GM12875 (cell line): ENCODE data around the gene CTDP1.

Experiments used
- H3K4me3 ChIP-seq: one replicate; pipeline ENCODE4 v1.5.1; 2011; ENCODE audit warnings: low read depth, low read length, control low read depth
- TF ChIP-seq, protein P1 (sequence below): IDR thresholded peaks from 2 replicates; pipeline ENCODE4 v1.5.1; 2011; ENCODE audit warnings: low read depth, mild to moderate bottlenecking, control low read depth, inconsistent platforms, low read length, moderate library complexity, borderline replicate concordance; ENCODE audit not compliant: insufficient read depth

Gene CTDP1

DNA sequence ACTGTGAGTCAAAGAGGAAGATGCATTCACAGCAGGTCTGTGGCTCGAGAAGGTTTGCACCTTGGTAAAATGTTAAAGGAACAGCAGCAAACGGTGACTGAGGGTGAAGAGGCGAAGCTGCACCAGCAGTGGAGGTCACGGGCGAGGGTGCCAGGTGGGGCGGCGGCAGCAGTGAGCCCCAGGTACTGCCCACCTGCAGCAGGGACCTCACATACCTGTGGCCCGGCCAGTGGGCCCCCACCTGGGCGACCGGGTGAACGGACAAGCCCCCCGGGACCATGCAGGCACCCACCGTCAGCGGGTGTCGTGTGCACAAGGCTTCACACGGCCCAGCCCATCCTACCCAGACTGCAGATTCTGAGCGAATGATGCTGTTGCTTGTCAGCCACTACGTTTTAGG is 94.5 kb downstream of the CTDP1 start:
- TF ChIP-seq, protein P1, sequence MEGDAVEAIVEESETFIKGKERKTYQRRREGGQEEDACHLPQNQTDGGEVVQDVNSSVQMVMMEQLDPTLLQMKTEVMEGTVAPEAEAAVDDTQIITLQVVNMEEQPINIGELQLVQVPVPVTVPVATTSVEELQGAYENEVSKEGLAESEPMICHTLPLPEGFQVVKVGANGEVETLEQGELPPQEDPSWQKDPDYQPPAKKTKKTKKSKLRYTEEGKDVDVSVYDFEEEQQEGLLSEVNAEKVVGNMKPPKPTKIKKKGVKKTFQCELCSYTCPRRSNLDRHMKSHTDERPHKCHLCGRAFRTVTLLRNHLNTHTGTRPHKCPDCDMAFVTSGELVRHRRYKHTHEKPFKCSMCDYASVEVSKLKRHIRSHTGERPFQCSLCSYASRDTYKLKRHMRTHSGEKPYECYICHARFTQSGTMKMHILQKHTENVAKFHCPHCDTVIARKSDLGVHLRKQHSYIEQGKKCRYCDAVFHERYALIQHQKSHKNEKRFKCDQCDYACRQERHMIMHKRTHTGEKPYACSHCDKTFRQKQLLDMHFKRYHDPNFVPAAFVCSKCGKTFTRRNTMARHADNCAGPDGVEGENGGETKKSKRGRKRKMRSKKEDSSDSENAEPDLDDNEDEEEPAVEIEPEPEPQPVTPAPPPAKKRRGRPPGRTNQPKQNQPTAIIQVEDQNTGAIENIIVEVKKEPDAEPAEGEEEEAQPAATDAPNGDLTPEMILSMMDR, result no peak
- H3K4me3 ChIP-seq, result no peak overlapping the region

GRCh38 chr18:79775441-79776221 is 96.0 kb downstream of the CTDP1 start:
- no peak overlapping the region for H3K4me3 ChIP-seq
- TF ChIP-seq, protein P1, result no peak

DNA sequence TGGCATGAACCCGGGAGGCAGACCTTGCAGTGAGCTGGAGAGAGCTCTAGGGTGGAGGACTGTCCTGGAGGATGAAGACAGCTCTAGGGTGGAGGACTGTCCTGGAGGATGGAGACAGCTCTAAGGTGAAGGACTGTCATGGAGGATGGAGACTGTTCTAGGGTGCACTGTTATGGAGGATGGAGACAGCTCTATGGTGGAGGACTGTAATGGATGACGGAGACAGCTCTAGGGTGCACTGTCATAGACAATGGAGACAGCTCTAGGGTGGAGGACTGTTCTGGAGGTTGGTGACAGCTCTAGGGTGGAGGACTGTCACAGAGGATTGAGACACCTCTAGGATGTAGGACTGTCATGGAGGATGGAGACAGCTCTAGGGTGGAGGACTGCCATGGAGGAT is 97.1 kb downstream of the CTDP1 start:
- no peak overlapping the region for H3K4me3 ChIP-seq
- TF ChIP-seq, protein P1, result no peak

GRCh38 chr18:79778291-79778791 is 98.7 kb downstream of the CTDP1 start:
- TF ChIP-seq, protein P1, result no peak
- H3K4me3 ChIP-seq, result no peak overlapping the region

GRCh38 chr18:79779021-79779699 is 99.6 kb downstream of the CTDP1 start:
- H3K4me3 ChIP-seq, result no peak overlapping the region
- TF ChIP-seq, protein P1, result no peak

GRCh38 chr18:79779700-79780190 is 100.1 kb downstream of the CTDP1 start:
- TF ChIP-seq, protein P1, result no peak
- no peak overlapping the region for H3K4me3 ChIP-seq
